GM12872 (cell line): ENCODE data around the gene FLRT1.

ENCODE experiments used
- TF ChIP-seq, protein P1 (sequence below): IDR thresholded peaks from 3 replicates; pipeline ENCODE4 v1.5.1; 2011; ENCODE audit warnings: low read depth, mild to moderate bottlenecking, low read length, moderate library complexity; ENCODE audit not compliant: insufficient read depth

Gene FLRT1

DNA sequence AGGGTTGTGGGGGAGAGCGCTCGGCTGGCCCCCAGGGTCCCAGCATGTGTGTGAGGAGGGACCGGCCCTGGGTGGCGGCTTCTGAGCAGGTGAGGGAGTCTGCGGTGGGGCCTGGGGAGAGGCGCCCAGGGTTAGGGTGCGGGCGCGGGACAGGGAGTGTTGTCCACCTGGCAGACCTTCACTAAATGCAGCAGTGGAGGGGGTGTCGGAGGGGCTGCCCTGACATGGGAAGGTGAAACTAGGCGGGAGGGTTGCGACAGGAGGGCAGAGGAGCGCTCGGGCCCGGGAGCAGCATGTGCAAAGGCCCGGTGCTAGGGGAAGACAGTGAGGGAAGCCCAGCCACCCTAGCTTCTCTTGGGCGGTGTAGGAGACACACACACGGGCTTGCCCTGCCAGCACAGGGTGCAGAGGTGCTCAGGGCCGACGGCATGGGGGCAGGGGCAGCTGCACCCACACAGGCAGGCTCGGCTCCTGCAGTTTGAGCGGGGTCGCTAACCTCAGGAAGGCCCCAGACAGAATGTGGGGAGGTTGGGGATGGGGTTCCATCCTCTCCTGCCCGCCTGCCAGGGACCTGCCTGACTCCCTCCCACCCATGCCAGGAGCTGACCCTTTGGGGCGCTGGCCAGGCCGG, 27.3 kb upstream of the FLRT1 start:
- TF ChIP-seq, protein P1, sequence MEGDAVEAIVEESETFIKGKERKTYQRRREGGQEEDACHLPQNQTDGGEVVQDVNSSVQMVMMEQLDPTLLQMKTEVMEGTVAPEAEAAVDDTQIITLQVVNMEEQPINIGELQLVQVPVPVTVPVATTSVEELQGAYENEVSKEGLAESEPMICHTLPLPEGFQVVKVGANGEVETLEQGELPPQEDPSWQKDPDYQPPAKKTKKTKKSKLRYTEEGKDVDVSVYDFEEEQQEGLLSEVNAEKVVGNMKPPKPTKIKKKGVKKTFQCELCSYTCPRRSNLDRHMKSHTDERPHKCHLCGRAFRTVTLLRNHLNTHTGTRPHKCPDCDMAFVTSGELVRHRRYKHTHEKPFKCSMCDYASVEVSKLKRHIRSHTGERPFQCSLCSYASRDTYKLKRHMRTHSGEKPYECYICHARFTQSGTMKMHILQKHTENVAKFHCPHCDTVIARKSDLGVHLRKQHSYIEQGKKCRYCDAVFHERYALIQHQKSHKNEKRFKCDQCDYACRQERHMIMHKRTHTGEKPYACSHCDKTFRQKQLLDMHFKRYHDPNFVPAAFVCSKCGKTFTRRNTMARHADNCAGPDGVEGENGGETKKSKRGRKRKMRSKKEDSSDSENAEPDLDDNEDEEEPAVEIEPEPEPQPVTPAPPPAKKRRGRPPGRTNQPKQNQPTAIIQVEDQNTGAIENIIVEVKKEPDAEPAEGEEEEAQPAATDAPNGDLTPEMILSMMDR, result no peak

DNA sequence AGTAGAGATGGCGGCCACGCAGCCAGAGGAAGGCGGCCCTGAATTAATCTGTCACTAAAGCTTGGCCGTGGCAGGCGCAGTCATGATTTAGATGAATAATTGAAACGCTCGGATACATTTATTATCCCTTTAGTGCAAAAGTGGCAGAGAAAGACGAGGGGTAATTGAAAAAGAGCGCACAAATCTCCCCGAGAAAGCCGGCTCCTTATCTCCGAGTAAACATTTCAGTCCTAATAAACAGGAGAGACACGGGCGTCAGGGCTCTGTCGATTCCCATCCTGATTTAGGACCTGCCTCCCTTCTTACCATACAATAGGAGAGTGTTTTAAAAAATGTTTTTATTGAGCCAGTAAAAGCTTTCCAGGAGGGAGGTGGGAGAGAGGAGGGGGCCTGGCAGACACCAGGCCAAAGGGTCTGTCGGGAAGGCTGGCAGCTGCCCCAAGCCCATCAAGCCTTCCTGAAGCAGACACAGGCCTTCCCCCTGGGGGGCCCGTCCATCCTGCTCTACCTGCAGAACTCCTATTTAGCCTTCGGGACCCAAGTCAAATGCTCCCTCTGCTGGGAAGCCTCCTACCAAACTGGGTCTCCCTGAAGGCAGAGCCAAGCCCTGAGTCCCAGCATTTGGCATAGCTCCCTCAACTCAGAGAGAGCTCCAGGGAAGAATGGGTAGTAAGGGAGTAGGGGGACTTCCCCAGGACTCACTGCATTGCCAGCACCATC, 26.7 kb upstream of the FLRT1 start:
- TF ChIP-seq, protein P1, result no peak

DNA sequence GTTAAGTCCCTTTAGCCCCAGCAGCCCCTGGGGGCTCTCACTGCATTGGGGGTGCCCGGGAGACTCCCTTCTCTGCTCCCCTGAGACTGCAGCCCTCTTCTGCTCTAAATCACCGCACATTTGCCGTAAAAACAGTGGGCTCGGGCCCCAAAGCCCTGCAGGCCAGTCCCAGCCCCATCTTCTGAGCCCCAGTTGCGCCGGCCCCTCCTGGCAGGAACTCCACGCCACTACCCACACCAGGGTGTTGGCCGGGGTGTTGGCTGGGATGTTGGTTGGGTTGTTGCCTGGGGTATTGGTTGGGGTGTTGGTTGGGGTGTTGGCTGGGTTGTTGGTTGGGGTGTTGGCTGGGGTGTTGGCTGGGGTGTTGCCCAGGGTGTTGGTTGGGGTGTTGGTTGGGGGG, 26.0 kb upstream of the FLRT1 start:
- TF ChIP-seq, protein P1, result no peak

DNA sequence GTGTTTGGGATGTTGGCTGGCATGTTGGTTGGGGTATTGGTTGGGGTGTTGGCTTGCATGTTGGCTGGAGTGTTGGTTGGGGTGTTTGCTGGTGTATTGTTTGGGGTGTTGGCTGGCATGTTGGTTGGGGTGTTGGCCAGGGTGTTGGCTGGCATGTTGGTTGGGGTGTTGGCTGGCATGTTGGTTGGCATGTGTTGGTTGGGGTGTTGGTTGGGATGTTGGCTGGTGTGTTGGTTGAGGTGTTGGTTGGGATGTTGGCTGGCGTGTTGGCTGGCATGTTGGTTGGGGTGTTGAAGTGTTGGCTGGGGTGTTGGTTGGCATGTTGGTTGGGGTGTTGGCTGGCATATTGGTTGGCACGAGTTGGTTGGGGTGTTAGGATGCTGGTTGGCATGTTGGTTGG, 24.9 kb upstream of the FLRT1 start:
- TF ChIP-seq, protein P1, result no peak

DNA sequence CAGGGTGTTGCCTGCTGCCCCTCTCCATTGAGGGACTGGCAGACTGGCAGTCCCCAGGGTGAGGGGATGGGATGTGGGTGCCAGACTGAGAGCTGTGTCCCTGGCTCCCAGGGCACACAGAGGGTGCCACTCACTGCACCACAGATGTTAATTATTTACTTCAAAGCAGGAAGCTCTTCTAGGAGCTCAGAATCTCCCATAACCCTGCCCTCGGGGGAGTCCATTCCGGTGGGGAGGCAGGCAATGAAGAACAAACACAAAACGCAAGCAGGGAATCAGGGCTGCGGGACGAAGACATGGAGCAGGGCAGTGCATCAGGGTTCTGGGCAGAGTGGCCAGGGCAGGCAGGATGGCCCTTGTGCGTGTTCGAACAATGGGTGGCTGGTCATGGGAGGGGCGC, 24.4 kb upstream of the FLRT1 start:
- TF ChIP-seq, protein P1, result no peak

DNA sequence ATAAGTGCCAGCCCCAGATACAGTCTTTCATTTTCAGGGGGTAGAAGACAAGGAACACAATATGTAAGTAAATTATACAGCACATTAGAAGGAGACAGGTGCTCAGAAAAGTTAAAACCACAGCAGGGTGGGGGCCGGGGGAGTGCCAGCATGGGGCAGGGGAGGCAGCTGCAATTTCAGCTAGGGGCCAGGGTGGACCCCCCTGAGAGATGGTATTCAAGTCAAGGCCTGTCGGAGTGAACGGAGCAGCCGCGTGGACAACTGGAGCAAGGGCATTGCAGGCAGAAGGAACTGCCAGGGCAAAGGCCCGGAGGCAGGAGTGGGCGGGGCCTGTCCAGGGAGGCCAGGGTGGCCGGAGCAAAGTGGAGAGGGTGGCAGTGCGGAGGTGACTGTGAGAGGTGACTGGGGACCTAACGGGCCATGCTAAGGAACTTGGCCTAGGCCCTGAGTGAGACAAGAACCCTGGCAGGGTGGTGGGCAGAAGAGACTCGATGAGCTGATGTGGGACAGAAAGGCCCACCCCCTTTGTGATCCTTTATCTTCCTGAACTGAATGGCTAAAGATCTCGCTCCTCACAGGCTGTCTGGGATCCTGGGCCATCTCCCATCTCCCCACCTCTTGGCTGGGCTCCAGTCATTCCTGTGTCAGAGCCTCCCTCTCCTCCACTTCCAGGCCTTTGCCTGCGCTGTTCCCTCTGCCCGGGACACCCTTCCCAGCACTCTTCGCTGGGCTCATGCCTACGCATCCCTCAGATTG, 22.4 kb upstream of the FLRT1 start:
- TF ChIP-seq, protein P1, result no peak

DNA sequence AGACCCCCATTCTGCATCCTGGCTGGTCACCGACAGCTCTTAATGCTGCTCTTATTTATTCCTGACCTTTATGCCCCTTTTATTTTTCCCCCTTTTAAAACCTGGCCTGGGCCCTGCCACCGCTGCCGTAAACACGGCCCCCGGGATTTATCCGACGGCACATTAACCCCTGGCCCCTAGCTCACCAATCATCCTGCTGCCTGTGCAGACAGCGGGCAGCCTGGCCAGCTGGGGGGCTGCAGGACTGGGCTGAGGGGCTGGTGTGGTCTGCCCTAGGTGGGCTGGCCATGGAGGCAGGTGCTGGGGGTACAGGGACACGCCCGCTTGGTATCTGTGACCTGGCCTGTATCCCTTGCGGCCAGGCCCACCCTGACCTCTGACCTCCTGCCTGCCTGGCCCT, 21.4 kb upstream of the FLRT1 start:
- TF ChIP-seq, protein P1, result no peak
